ES-I3 (cell line): Measurements from ENCODE around the gene ESYT2.

ENCODE experiments used
- H3K36me3 ChIP-seq: 2 replicates; pipeline ENCODE4 v1.6.1; 2013; ENCODE audit warnings: mild to moderate bottlenecking, low read length, control low read depth, moderate library complexity; ENCODE audit not compliant: insufficient read depth
- H3K4me1 ChIP-seq: 2 replicates; pipeline ENCODE4 v1.6.1; 2013; ENCODE audit warnings: mild to moderate bottlenecking, control low read depth, low read length; ENCODE audit not compliant: insufficient read depth
- H3K9ac ChIP-seq: 2 replicates; pipeline ENCODE4 v1.6.1; 2013; ENCODE audit warnings: low read depth, mild to moderate bottlenecking, low read length, moderate library complexity
- H3K9me3 ChIP-seq: 2 replicates; pipeline ENCODE4 v1.6.1; 2013; ENCODE audit warnings: mild to moderate bottlenecking, low read length, moderate library complexity; ENCODE audit not compliant: control insufficient read depth, insufficient read depth

ESYT2 gene

DNA sequence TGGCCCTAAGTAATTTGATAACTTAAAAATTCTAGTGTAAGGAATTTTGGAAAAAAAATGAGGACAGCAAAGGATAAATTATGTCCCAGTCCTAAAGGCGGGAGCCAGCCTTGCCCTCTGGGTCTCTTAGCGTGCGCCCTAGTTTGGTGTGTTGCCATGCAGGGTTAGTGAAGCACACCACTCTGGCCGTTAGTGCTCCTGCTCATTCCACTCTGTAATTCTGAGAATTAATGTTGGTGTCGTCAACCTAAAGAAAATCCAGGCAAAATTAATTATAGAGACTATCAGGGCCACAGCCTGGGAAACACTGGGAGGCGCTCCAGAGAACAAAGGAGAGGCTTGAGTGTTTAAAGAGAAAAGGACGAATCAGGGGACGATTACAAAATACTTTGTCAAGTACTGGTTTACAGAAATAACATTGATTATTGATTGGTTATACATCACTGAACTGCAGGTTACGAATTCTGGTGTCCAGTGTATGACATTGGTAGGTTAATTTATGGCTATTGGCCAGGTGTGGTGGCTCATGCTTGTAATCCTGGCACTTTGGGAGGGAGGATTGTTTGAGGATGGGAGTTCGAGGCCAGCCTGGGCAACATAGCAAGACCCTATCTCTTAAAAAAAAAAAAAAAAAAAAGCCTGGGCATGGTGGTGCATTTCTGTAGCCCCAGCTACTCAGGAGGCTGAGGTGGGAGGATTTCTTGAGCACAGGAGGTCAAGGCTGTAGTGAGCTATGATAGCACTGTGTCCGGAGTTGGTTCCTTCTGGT is 32.8 kb upstream of the ESYT2 start:
- no peaks in the 10 kb centered on the region for H3K36me3 ChIP-seq
- peaks cover 33% of the 10 kb centered on the region for H3K4me1 ChIP-seq
- H3K9ac ChIP-seq: no peak overlapping the region
- H3K9me3 ChIP-seq: no peaks in the 10 kb centered on the region

DNA sequence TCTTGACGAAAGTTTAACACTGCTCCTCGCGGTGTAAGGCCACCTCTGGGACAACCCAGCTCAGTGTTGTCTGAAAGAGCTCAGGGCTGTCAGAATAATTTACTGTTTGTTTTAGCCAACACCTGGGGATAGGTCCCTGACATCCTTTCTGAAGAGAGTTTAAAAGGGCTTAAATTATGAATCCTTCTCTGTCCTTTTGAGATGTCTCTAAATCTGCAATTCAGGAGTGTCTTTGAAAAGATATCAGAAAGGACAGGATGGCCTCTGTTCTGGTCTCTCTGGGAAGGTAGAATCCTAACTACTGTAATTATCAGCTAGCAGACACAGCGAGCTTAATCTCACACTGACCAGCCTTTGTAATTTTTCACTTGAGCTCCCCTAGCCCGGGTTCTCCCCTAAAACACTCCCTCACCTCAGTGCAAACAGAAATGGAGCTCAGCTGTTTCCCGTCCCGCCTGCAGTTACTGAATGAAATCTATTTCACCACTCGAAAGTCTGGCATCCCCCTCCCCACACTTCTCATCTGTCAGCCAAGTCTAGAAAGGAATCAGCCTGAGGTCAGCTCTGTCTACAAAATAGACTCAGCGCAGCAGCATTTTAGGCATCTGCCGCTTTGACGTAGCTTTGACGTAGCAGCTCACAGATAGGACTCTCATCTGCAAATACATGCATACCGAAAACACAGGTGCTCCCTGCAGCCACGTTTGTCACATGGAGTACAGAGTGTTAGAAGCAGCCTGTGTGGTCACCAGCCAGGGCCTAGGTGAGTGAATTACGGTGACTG is 31.9 kb upstream of the ESYT2 start:
- Histone ChIP-seq H3K9me3 (no peaks in the 10 kb centered on the region), H3K36me3 (no peaks in the 10 kb centered on the region), H3K9ac (no peak overlapping the region), H3K4me1 (peaks cover 33% of the 10 kb centered on the region)

GRCh38 chr7:158860394-158860793 is 31.1 kb upstream of the ESYT2 start:
- H3K9ac ChIP-seq: no peak overlapping the region
- peaks cover 33% of the 10 kb centered on the region for H3K4me1 ChIP-seq
- no peaks in the 10 kb centered on the region for H3K9me3 ChIP-seq
- H3K36me3 ChIP-seq: no peaks in the 10 kb centered on the region

DNA sequence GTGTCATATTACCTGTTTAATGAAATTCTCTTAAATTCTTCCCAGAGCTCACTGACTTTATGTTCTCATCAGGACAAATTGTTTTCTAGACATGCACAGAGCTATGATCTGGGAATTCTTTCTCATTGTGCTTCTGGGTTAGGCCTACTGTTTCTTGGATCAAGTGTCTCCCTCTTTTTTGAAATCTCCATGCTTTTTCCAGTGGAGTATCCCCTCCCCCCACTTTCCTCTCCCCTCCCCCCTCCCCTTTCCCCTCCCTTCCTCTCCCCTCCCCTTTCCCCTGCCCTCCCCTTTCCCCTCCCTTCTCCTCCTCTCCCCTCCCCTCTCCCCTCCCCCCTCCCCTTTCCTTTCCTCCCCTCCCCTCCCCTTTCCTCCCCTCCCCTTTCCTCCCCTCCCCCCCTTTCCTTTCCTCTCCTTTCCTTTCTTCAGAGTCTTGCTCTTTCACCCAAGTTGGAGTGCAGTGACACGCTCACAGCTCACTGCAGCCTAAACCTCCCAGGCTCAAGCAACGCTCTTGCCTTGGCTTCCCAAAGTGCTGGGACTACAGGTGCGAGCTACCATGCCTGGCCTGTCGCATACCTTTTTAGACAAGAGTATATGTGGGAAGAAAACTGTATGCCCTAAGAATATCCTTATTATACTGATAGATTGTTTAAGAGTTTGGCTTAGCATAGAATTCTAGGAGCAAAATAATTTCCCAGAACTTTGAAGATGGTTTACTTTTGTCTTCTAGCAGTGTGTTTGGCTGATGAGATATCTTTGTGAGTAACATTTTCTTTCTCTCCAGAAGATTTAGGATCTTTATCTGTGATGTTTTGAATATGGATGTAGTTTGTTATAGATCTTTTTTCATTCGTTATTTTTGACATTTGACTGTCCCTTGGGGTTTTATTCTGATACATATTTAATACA is 29.5 kb upstream of the ESYT2 start:
- no peaks in the 10 kb centered on the region for H3K9me3 ChIP-seq
- peaks cover 33% of the 10 kb centered on the region for H3K4me1 ChIP-seq
- peak overlapping the region; percentile 28 for H3K9ac ChIP-seq
- no peaks in the 10 kb centered on the region for H3K36me3 ChIP-seq

DNA sequence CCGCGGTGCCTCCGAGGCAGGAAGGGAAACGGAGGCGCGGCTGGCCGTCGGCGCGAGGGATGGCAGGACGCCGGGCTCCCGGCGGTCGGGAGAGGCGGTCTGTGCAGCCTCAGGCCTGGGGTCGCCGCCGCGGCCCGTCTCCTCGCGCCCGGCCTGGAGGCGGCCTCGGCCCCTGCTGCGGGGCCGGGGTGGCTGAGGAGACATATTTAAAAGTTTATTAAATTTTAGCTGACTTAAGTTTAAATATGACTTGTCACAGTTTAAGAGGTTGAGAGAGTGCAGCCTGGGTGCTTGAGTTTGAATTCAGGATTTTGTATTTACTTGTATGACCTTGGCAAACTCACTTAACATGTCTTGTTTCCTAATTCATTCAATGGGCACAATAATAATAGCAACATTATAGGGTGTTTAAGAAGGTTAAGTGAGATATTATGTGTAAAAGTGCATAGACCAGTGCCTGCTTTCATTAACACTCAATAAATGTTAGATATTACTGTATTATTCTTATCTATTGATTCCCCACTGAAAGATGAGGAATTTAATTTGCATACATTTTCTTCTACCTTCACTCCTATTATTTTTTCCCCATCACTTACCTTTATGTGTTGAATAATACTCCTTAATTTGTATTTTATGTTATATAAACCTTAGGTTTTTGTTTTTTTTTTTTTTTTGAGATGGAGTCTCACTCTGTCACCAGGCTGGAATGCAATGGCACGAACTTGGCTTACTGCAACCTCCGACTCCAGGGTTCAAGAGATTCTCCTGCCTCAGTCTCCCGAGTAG is 27.8 kb upstream of the ESYT2 start:
- H3K9me3 ChIP-seq: no peaks in the 10 kb centered on the region
- H3K9ac ChIP-seq: peak overlapping the region; percentile 47; the same call in 1 of the 2 replicates
- peaks cover 33% of the 10 kb centered on the region for H3K4me1 ChIP-seq
- H3K36me3 ChIP-seq: no peaks in the 10 kb centered on the region

DNA sequence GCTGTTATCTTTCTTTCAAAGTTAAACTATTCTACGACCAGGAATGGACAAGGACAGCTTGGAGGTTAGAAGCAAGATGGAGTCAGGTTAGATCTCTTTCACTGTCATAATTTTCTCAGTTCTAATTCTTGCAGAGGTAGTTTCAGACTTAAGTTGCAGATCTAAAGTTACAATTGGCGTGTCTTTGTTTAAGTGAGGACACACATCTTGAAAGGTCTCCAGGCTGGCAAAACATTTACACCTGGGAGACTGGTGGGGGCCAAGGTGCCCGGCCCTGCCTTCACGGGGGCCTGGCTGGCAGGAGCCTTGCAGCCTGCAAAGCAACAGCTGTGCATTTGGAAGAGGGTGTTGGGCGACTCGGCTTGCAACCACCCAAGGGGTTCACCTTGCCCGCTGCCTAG is 25.4 kb upstream of the ESYT2 start:
- H3K36me3 ChIP-seq: no peaks in the 10 kb centered on the region
- no peaks in the 10 kb centered on the region for H3K9me3 ChIP-seq
- no peak overlapping the region for H3K9ac ChIP-seq
- H3K4me1 ChIP-seq: peaks cover 13% of the 10 kb centered on the region

- peaks cover 21% of the 10 kb centered on the region for H3K9me3 ChIP-seq
- no peak overlapping the region for H3K9ac ChIP-seq
- H3K4me1 ChIP-seq: no peaks in the 10 kb centered on the region
- H3K36me3 ChIP-seq: no peaks in the 10 kb centered on the region
These were observed 21.3 kb upstream of the ESYT2 start for GRCh38 chr7:158850545-158851102.

GRCh38 chr7:158849768-158850544 is 20.6 kb upstream of the ESYT2 start:
- Histone ChIP-seq H3K9me3 (peaks cover 26% of the 10 kb centered on the region), H3K4me1 (no peaks in the 10 kb centered on the region), H3K9ac (no peak overlapping the region), H3K36me3 (no peaks in the 10 kb centered on the region)

DNA sequence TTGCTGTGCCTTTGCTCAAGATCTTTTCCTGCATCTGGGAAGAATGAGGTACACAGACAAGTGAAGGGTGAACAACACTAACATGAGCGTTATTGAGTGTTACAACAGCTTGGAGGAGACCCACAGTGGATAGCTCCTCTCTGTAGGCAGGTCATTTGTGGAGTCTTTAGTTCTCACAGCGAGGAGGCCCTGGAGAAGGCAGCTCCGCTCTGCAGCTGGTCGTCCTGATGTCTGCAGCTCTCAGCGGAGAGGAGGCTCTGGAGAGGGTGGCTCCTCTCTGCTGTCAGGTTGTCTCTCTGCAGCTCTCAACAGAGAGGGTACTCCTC is 20.1 kb upstream of the ESYT2 start:
- Histone ChIP-seq H3K4me1 (no peaks in the 10 kb centered on the region), H3K9ac (no peak overlapping the region), H3K36me3 (no peaks in the 10 kb centered on the region), H3K9me3 (peaks cover 26% of the 10 kb centered on the region)

GRCh38 chr7:158847451-158847866 is 18.1 kb upstream of the ESYT2 start:
- H3K9ac ChIP-seq: no peak overlapping the region
- peaks cover 26% of the 10 kb centered on the region for H3K9me3 ChIP-seq
- H3K36me3 ChIP-seq: no peaks in the 10 kb centered on the region
- peaks cover 7% of the 10 kb centered on the region; the same call in 1 of the 2 replicates for H3K4me1 ChIP-seq

- peaks cover 7% of the 10 kb centered on the region; the same call in 1 of the 2 replicates for H3K4me1 ChIP-seq
- H3K36me3 ChIP-seq: no peaks in the 10 kb centered on the region
- no peak overlapping the region for H3K9ac ChIP-seq
- peaks cover 26% of the 10 kb centered on the region for H3K9me3 ChIP-seq
These were observed 17.0 kb upstream of the ESYT2 start for GRCh38 chr7:158846304-158846703.

DNA sequence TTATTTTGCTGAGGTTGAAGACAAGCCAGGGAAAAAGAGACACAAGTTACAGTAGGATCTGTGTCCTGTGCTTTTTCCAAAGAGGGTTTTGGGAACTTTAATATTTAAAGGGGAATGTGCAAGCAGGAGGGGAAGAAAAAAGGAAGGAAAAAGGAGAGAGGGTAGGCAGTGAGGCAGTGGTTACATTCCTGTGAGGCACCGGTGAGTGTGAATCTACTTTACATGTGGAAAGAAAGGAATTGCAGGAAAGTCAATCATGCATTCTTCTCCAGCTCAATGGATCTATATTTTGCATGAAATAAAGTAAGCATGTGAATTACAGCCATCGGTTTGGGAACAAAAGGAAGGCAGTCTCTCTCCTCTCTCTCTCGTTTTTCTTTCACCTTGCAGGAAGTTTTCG is 14.5 kb upstream of the ESYT2 start:
- peak overlapping the region; percentile 22; the same call in 1 of the 2 replicates for H3K9ac ChIP-seq
- peaks cover 7% of the 10 kb centered on the region; the same call in 1 of the 2 replicates for H3K4me1 ChIP-seq
- H3K36me3 ChIP-seq: no peaks in the 10 kb centered on the region
- peaks cover 23% of the 10 kb centered on the region for H3K9me3 ChIP-seq

DNA sequence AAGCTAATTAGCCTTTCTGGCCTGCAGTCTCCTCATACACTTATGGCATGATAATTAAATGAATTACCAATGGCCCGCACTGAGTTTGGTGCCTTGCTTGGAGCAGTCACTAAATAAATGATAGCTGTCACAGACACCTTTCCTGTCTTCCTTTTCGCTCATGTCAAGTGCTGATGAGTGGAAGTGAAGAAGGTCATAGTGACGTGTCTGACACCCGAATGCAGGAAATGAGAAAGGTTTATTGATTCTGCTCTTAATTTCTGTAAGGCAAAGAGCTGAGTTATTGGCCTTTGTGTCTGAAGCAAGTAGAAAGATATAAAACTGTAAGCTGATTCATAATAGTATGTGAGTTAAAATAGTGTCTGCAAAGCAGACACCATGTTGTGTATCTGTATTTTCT is 13.2 kb upstream of the ESYT2 start:
- peaks cover 7% of the 10 kb centered on the region; the same call in 1 of the 2 replicates for H3K4me1 ChIP-seq
- no peaks in the 10 kb centered on the region for H3K36me3 ChIP-seq
- no peak overlapping the region for H3K9ac ChIP-seq
- H3K9me3 ChIP-seq: peaks cover 15% of the 10 kb centered on the region
